GM23338 (cell line): ENCODE data around the gene TEX29. TPM values are rescaled to one million over a fixed set of nuclear protein-coding genes. Genes with fewer than 3 reads are reported as not detected.

Source experiments
- ATAC-seq: fragments of 200-7000 bp; cut with Tn5 transposase; 3 replicates; pipeline ENCODE4 v1.9.1; 2020
- DNase-seq: peaks from one replicate; pipeline ENCODE4 v3.0.0-alpha.2; 2015; ENCODE audit warnings: low spot score
- H2AFZ ChIP-seq: fragments of 200-600 bp; sonication (generic); 2 replicates; pipeline ENCODE4 v1.8.0; 2016; ENCODE audit warnings: antibody characterized with exemption, mild to moderate bottlenecking, moderate library complexity
- H3F3A ChIP-seq: fragments of 200-600 bp; sonication (generic); replicated peaks from 2 replicates; pipeline ENCODE4 v1.8.0; 2017; ENCODE audit warnings: antibody characterized with exemption, mixed run types, low read depth
- H3K27ac ChIP-seq: fragments of 200-600 bp; sonication (generic); 2 replicates; pipeline ENCODE4 v1.6.1; 2016; ENCODE audit warnings: low read depth
- H3K27me3 ChIP-seq: fragments of 200-600 bp; sonication (generic); 2 replicates; pipeline ENCODE4 v1.8.0; 2016; ENCODE audit warnings: mild to moderate bottlenecking, mixed run types, moderate library complexity; ENCODE audit not compliant: insufficient read depth
- H3K36me3 ChIP-seq: fragments of 200-600 bp; sonication (generic); 2 replicates; pipeline ENCODE4 v1.8.0; 2016; ENCODE audit warnings: mild to moderate bottlenecking; ENCODE audit not compliant: insufficient read depth
- H3K4me1 ChIP-seq: fragments of 200-600 bp; sonication (generic); 2 replicates; pipeline ENCODE4 v1.8.0; 2016; ENCODE audit warnings: mild to moderate bottlenecking, moderate library complexity; ENCODE audit not compliant: insufficient read depth
- H3K4me2 ChIP-seq: fragments of 200-600 bp; sonication (generic); 2 replicates; pipeline ENCODE4 v1.7.1; 2017; ENCODE audit warnings: mixed run types
- H3K4me3 ChIP-seq: fragments of 200-600 bp; sonication (generic); 2 replicates; pipeline ENCODE4 v1.6.1; 2016; ENCODE audit warnings: mixed run types
- H3K79me2 ChIP-seq: fragments of 200-600 bp; sonication (generic); replicated peaks from 2 replicates; pipeline ENCODE4 v1.8.0; 2017; ENCODE audit warnings: mild to moderate bottlenecking; ENCODE audit not compliant: insufficient read depth
- H3K9me2 ChIP-seq: fragments of 200-600 bp; sonication (generic); 2 replicates; pipeline ENCODE4 v1.8.0; 2017; ENCODE audit not compliant: insufficient read depth
- H4K20me1 ChIP-seq: fragments of 200-600 bp; sonication (generic); replicated peaks from 2 replicates; pipeline ENCODE4 v1.8.0; 2017; ENCODE audit warnings: mild to moderate bottlenecking; ENCODE audit not compliant: insufficient read depth
- H3K27ac Mint-ChIP-seq: 2 replicates; pipeline ENCODE4 v1.8.0; 2020; ENCODE audit warnings: inconsistent platforms, mild to moderate bottlenecking, moderate library complexity, mixed read lengths
- H3K27me3 Mint-ChIP-seq: 3 replicates; pipeline ENCODE4 v1.8.0; 2022; ENCODE audit warnings: low read depth, mild to moderate bottlenecking, moderate library complexity, mixed read lengths, inconsistent platforms; ENCODE audit not compliant: insufficient read depth, poor library complexity
- H3K36me3 Mint-ChIP-seq: 3 replicates; pipeline ENCODE4 v1.8.0; 2021; ENCODE audit warnings: low read depth, mild to moderate bottlenecking, inconsistent platforms, moderate library complexity, mixed read lengths
- H3K4me1 Mint-ChIP-seq: 3 replicates; pipeline ENCODE4 v1.8.0; 2020; ENCODE audit warnings: mild to moderate bottlenecking, inconsistent platforms, mixed read lengths
- H3K4me3 Mint-ChIP-seq: 3 replicates; pipeline ENCODE4 v1.8.0; 2021; ENCODE audit warnings: moderate library complexity, mild to moderate bottlenecking, inconsistent platforms, mixed read lengths
- H3K9me3 Mint-ChIP-seq: 3 replicates; pipeline ENCODE4 v1.8.0; 2020; ENCODE audit warnings: moderate library complexity, mild to moderate bottlenecking, inconsistent platforms, mixed read lengths
- CREB1 ChIP-seq: fragments of 250-450 bp; sonication (Bioruptor Pico); IDR thresholded peaks from 2 replicates; pipeline ENCODE4 v1.5.0; 2020; ENCODE audit warnings: low read depth, mild to moderate bottlenecking, moderate library complexity
- EZH2 ChIP-seq: fragments of 200-600 bp; sonication (generic); IDR thresholded peaks from one replicate; pipeline ENCODE4 v1.8.0; 2017; ENCODE audit warnings: antibody characterized with exemption, mild to moderate bottlenecking, low read depth; ENCODE audit not compliant: unreplicated experiment
- EZH2phosphoT487 ChIP-seq: fragments of 200-600 bp; sonication (generic); IDR thresholded peaks from one replicate; pipeline ENCODE4 v1.8.1; 2018; ENCODE audit warnings: antibody characterized with exemption; ENCODE audit not compliant: unreplicated experiment
- JUNB ChIP-seq: IDR thresholded peaks from one replicate; pipeline ENCODE4 v1.6.1; 2016; ENCODE audit warnings: antibody characterized with exemption; ENCODE audit not compliant: unreplicated experiment
- NANOG ChIP-seq: IDR thresholded peaks from 2 replicates; pipeline ENCODE4 v1.6.1; 2016; ENCODE audit warnings: antibody characterized with exemption, borderline replicate concordance
- POLR2AphosphoS5 ChIP-seq: IDR thresholded peaks from 2 replicates; pipeline ENCODE4 v1.6.1; 2016; ENCODE audit warnings: antibody characterized with exemption, low read depth
- STAT1 ChIP-seq: IDR thresholded peaks from one replicate; pipeline ENCODE4 v1.6.1; 2016; ENCODE audit warnings: antibody characterized with exemption; ENCODE audit not compliant: unreplicated experiment
- ZNF114 ChIP-seq: fragments of 250-450 bp; sonication (Bioruptor Pico); IDR thresholded peaks from 2 replicates; pipeline ENCODE4 v1.5.0; 2020; ENCODE audit warnings: mild to moderate bottlenecking, moderate library complexity
- ZNF331 ChIP-seq: fragments of 250-450 bp; sonication (Bioruptor Pico); IDR thresholded peaks from 2 replicates; pipeline ENCODE4 v1.5.0; 2020; ENCODE audit warnings: low read depth, mild to moderate bottlenecking, moderate library complexity
- polyA plus RNA-seq: library from polyadenylated mRNA; unstranded; fragments of >200 nt; fragmentation: Nextera tagmentation; extraction: Ambion mirVana; gene quantifications from 2 replicates; pipeline ENCODE4 v1.2.1, GENCODE V29; 2016
- total RNA-seq: library from RNA; depleted of rRNA; stranded (reverse); fragments of >200 nt; shearing (Covaris generic); gene quantifications from 2 replicates; pipeline ENCODE4 v1.2.3, GENCODE V29; 2014
- TF ChIP-seq, protein P1 (sequence below), 2 experiments: fragments of 200-600 bp in 1 of 2; sonication (generic) in 1 of 2; conservative IDR thresholded peaks; 2 replicates each; pipeline versions ENCODE4 v1.5.1 to v1.6.1; 2016 to 2017; ENCODE audit warnings: antibody characterized with exemption in 2 of 2, low read depth in 2 of 2, mild to moderate bottlenecking in 2 of 2, moderate library complexity in 1 of 2
- TF ChIP-seq, protein P2 (sequence below): IDR thresholded peaks from one replicate; pipeline ENCODE4 v1.6.1; 2018; ENCODE audit warnings: antibody characterized with exemption; ENCODE audit not compliant: unreplicated experiment
- TF ChIP-seq, protein P3 (sequence below): IDR thresholded peaks from 2 replicates; pipeline ENCODE4 v1.6.1; 2016; ENCODE audit warnings: antibody characterized with exemption
- TF ChIP-seq, protein P4 (sequence below): fragments of 250-450 bp; sonication (Bioruptor Pico); IDR thresholded peaks from 2 replicates; pipeline ENCODE4 v1.5.0; 2020; ENCODE audit warnings: mild to moderate bottlenecking, moderate library complexity

The TEX29 gene
- total and polyA plus RNA-seq, 2 experiments from 2014 or later = 0.31 TPM; not detected in 1

DNA sequence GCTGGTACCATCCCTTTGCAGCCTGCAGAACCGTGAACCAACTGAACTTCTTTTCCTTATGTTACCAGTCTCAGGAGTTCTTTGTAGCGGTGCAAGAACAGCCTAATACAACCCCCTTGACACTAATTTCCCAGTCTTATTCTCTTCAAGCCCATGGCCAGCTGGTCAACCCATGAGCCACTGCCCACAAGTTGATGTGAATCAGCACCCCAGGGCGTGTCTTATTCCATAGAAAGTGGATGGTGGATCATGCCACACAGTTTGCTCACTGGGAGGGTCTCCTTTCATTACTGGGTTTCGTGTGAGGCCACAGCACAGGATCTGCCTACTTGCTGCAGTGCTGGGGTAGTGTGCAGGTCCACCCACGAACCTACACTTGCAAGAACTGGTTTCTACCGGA lies 27.0 kb downstream of the TEX29 start:
- no peaks in the 10 kb centered on the region for H3K9me2 ChIP-seq
- peaks cover 13% of the 10 kb centered on the region for H3K4me1 Mint-ChIP-seq
- H3K9me3 Mint-ChIP-seq = peaks cover 13% of the 10 kb centered on the region; the same call in 1 of the 3 replicates
- no peaks in the 10 kb centered on the region for H4K20me1 ChIP-seq
- no peaks in the 10 kb centered on the region for H3K27me3 Mint-ChIP-seq
- ATAC-seq = no peak
- no peak overlapping the region for H3K27ac ChIP-seq
- no peaks in the 10 kb centered on the region for H3K27me3 ChIP-seq
- TF ChIP-seq ZNF331 (CRISPR knock-in tag) (no peak), POLR2AphosphoS5 (no peak), EZH2phosphoT487 (no peak), CREB1 (no peak), JUNB (no peak), NANOG (no peak), STAT1 (no peak), EZH2 (no peak), ZNF114 (CRISPR knock-in tag) (no peak)
- TF ChIP-seq, protein P1, sequence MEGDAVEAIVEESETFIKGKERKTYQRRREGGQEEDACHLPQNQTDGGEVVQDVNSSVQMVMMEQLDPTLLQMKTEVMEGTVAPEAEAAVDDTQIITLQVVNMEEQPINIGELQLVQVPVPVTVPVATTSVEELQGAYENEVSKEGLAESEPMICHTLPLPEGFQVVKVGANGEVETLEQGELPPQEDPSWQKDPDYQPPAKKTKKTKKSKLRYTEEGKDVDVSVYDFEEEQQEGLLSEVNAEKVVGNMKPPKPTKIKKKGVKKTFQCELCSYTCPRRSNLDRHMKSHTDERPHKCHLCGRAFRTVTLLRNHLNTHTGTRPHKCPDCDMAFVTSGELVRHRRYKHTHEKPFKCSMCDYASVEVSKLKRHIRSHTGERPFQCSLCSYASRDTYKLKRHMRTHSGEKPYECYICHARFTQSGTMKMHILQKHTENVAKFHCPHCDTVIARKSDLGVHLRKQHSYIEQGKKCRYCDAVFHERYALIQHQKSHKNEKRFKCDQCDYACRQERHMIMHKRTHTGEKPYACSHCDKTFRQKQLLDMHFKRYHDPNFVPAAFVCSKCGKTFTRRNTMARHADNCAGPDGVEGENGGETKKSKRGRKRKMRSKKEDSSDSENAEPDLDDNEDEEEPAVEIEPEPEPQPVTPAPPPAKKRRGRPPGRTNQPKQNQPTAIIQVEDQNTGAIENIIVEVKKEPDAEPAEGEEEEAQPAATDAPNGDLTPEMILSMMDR (conservative IDR thresholded peaks at IDR 0.05; ENCODE audit: low read depth in 2 of 2) = no peak
- TF ChIP-seq, protein P2, sequence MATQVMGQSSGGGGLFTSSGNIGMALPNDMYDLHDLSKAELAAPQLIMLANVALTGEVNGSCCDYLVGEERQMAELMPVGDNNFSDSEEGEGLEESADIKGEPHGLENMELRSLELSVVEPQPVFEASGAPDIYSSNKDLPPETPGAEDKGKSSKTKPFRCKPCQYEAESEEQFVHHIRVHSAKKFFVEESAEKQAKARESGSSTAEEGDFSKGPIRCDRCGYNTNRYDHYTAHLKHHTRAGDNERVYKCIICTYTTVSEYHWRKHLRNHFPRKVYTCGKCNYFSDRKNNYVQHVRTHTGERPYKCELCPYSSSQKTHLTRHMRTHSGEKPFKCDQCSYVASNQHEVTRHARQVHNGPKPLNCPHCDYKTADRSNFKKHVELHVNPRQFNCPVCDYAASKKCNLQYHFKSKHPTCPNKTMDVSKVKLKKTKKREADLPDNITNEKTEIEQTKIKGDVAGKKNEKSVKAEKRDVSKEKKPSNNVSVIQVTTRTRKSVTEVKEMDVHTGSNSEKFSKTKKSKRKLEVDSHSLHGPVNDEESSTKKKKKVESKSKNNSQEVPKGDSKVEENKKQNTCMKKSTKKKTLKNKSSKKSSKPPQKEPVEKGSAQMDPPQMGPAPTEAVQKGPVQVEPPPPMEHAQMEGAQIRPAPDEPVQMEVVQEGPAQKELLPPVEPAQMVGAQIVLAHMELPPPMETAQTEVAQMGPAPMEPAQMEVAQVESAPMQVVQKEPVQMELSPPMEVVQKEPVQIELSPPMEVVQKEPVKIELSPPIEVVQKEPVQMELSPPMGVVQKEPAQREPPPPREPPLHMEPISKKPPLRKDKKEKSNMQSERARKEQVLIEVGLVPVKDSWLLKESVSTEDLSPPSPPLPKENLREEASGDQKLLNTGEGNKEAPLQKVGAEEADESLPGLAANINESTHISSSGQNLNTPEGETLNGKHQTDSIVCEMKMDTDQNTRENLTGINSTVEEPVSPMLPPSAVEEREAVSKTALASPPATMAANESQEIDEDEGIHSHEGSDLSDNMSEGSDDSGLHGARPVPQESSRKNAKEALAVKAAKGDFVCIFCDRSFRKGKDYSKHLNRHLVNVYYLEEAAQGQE = no peak
- TF ChIP-seq, protein P3, sequence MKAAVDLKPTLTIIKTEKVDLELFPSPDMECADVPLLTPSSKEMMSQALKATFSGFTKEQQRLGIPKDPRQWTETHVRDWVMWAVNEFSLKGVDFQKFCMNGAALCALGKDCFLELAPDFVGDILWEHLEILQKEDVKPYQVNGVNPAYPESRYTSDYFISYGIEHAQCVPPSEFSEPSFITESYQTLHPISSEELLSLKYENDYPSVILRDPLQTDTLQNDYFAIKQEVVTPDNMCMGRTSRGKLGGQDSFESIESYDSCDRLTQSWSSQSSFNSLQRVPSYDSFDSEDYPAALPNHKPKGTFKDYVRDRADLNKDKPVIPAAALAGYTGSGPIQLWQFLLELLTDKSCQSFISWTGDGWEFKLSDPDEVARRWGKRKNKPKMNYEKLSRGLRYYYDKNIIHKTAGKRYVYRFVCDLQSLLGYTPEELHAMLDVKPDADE = no peak
- TF ChIP-seq, protein P4, sequence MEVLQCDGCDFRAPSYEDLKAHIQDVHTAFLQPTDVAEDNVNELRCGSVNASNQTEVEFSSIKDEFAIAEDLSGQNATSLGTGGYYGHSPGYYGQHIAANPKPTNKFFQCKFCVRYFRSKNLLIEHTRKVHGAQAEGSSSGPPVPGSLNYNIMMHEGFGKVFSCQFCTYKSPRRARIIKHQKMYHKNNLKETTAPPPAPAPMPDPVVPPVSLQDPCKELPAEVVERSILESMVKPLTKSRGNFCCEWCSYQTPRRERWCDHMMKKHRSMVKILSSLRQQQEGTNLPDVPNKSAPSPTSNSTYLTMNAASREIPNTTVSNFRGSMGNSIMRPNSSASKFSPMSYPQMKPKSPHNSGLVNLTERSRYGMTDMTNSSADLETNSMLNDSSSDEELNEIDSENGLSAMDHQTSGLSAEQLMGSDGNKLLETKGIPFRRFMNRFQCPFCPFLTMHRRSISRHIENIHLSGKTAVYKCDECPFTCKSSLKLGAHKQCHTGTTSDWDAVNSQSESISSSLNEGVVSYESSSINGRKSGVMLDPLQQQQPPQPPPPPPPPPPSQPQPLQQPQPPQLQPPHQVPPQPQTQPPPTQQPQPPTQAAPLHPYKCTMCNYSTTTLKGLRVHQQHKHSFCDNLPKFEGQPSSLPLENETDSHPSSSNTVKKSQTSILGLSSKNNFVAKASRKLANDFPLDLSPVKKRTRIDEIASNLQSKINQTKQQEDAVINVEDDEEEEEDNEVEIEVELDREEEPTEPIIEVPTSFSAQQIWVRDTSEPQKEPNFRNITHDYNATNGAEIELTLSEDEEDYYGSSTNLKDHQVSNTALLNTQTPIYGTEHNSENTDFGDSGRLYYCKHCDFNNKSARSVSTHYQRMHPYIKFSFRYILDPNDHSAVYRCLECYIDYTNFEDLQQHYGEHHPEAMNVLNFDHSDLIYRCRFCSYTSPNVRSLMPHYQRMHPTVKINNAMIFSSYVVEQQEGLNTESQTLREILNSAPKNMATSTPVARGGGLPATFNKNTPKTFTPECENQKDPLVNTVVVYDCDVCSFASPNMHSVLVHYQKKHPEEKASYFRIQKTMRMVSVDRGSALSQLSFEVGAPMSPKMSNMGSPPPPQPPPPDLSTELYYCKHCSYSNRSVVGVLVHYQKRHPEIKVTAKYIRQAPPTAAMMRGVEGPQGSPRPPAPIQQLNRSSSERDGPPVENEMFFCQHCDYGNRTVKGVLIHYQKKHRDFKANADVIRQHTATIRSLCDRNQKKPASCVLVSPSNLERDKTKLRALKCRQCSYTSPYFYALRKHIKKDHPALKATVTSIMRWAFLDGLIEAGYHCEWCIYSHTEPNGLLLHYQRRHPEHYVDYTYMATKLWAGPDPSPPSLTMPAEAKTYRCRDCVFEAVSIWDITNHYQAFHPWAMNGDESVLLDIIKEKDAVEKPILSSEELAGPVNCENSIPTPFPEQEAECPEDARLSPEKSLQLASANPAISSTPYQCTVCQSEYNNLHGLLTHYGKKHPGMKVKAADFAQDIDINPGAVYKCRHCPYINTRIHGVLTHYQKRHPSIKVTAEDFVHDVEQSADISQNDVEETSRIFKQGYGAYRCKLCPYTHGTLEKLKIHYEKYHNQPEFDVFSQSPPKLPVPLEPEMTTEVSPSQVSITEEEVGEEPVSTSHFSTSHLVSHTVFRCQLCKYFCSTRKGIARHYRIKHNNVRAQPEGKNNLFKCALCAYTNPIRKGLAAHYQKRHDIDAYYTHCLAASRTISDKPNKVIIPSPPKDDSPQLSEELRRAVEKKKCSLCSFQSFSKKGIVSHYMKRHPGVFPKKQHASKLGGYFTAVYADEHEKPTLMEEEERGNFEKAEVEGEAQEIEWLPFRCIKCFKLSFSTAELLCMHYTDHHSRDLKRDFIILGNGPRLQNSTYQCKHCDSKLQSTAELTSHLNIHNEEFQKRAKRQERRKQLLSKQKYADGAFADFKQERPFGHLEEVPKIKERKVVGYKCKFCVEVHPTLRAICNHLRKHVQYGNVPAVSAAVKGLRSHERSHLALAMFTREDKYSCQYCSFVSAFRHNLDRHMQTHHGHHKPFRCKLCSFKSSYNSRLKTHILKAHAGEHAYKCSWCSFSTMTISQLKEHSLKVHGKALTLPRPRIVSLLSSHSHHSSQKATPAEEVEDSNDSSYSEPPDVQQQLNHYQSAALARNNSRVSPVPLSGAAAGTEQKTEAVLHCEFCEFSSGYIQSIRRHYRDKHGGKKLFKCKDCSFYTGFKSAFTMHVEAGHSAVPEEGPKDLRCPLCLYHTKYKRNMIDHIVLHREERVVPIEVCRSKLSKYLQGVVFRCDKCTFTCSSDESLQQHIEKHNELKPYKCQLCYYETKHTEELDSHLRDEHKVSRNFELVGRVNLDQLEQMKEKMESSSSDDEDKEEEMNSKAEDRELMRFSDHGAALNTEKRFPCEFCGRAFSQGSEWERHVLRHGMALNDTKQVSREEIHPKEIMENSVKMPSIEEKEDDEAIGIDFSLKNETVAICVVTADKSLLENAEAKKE (CRISPR knock-in tag) = no peak
- H3F3A ChIP-seq = no peaks in the 10 kb centered on the region
- H3K36me3 ChIP-seq = no peaks in the 10 kb centered on the region
- H3K4me3 Mint-ChIP-seq = no peak overlapping the region
- DNase-seq = no peak
- no peaks in the 10 kb centered on the region for H3K79me2 ChIP-seq
- H3K4me2 ChIP-seq = no peak overlapping the region
- no peak overlapping the region for H3K27ac Mint-ChIP-seq
- H3K36me3 Mint-ChIP-seq = no peaks in the 10 kb centered on the region; the same call in 2 of the 3 replicates
- no peaks in the 10 kb centered on the region for H3K4me1 ChIP-seq
- H3K4me3 ChIP-seq = no peak overlapping the region
- no peak overlapping the region for H2AFZ ChIP-seq
